Activated CD4-positive, alpha-beta memory T cell treated with anti-CD3 and anti-CD28 coated beads for 36 hours (primary cell): ENCODE measurements around the gene MSI1. TPM values are rescaled to one million over a fixed set of nuclear protein-coding genes. Genes with fewer than 3 reads are reported as not detected.

Source experiments
- CTCF ChIA-PET: fragments of 350-600 bp; sonication (Branson Sonifier 250); formaldehyde crosslinking; loops from one replicate; lab custom pipeline; 2021; ENCODE audit warnings: antibody characterized with exemption, inconsistent platforms; lab: Charles Lee
- POLR2A ChIA-PET: fragments of 350-600 bp; sonication (Branson Sonifier 250); formaldehyde crosslinking; loops from one replicate; lab custom pipeline; 2021; ENCODE audit warnings: antibody characterized with exemption; lab: Charles Lee
- DNase-seq: peaks from one replicate; pipeline ENCODE4 v3.0.0-alpha.2; 2020
- H3K27ac Mint-ChIP-seq: one replicate; pipeline ENCODE4 v1.8.0; 2021; ENCODE audit warnings: mixed read lengths
- H3K27me3 Mint-ChIP-seq: one replicate; pipeline ENCODE4 v1.8.0; 2021; ENCODE audit warnings: mixed read lengths
- H3K36me3 Mint-ChIP-seq: one replicate; pipeline ENCODE4 v1.8.0; 2021; ENCODE audit warnings: mixed read lengths
- H3K4me1 Mint-ChIP-seq: one replicate; pipeline ENCODE4 v1.8.0; 2021; ENCODE audit warnings: low read depth, mixed read lengths
- H3K4me3 Mint-ChIP-seq: one replicate; pipeline ENCODE4 v1.8.0; 2021; ENCODE audit warnings: mild to moderate bottlenecking, mixed read lengths
- H3K9me3 Mint-ChIP-seq: one replicate; pipeline ENCODE4 v1.8.0; 2021; ENCODE audit warnings: mixed read lengths
- intact Hi-C: fragments of 100-400 bp; cut with micrococcal nuclease; formaldehyde crosslinking; loops from one replicate; pipeline ENCODE4 v1.15.1; 2023
- total RNA-seq, 2 experiments: library from RNA; stranded (reverse); gene quantifications; one replicate each; pipeline ENCODE4 v1.2.3, GENCODE V29; 2021

The MSI1 gene
- total RNA-seq, 2 experiments from 2014 or later: 1.5 to 2.7 TPM

GRCh38 chr12:120399531-120399930 lies 30.6 kb upstream of the MSI1 start:
- Mint-ChIP-seq H3K4me1 (peaks cover 4% of the 10 kb centered on the region), H3K4me3 (no peak overlapping the region), H3K9me3 (no peaks in the 10 kb centered on the region), H3K36me3 (no peaks in the 10 kb centered on the region), H3K27me3 (peaks cover 17% of the 10 kb centered on the region), H3K27ac (no peak overlapping the region)
- ChIA-PET POLR2A (no interaction called here), CTCF (interaction anchor here (0.6 kb wide), 1 partner anchor 53 kb away, joined by 4 read pairs; no protein-coding TSS in a partner anchor)
- intact Hi-C loops: no loop called here
- DNase-seq: peak; percentile 43

- Mint-ChIP-seq H3K4me3 (no peak overlapping the region), H3K9me3 (no peaks in the 10 kb centered on the region), H3K4me1 (peaks cover 4% of the 10 kb centered on the region), H3K27me3 (peaks cover 17% of the 10 kb centered on the region), H3K27ac (no peak overlapping the region), H3K36me3 (no peaks in the 10 kb centered on the region)
- CTCF ChIA-PET: no interaction called here
- POLR2A ChIA-PET: no interaction called here
- intact Hi-C loops: no loop called here
- DNase-seq: no peak
Observed at GRCh38 chr12:120397824-120398540, 29.0 kb upstream of the MSI1 start.

- Mint-ChIP-seq H3K4me1 (peaks cover 3% of the 10 kb centered on the region), H3K36me3 (no peaks in the 10 kb centered on the region), H3K4me3 (no peak overlapping the region), H3K9me3 (no peaks in the 10 kb centered on the region), H3K27me3 (peaks cover 17% of the 10 kb centered on the region), H3K27ac (no peak overlapping the region)
- DNase-seq: no peak
- intact Hi-C loops: no loop called here
- CTCF ChIA-PET: interaction anchor here (0.8 kb wide), 1 partner anchor 186 kb away, joined by 3 read pairs; the partner anchor contains the start of gene POP5
- POLR2A ChIA-PET: interaction anchor here (1.4 kb wide), 1 partner anchor 12 kb away, joined by 4 read pairs; no protein-coding TSS in a partner anchor
Observed at GRCh38 chr12:120394483-120395367, 25.8 kb upstream of the MSI1 start.

- CTCF ChIA-PET: no interaction called here
- H3K36me3 Mint-ChIP-seq: no peaks in the 10 kb centered on the region
- peaks cover 6% of the 10 kb centered on the region for H3K4me1 Mint-ChIP-seq
- no peaks in the 10 kb centered on the region for H3K9me3 Mint-ChIP-seq
- intact Hi-C loops: no loop called here
- peaks cover 23% of the 10 kb centered on the region for H3K27me3 Mint-ChIP-seq
- DNase-seq: no peak
- no peak overlapping the region for H3K4me3 Mint-ChIP-seq
- no peak overlapping the region for H3K27ac Mint-ChIP-seq
- POLR2A ChIA-PET: no interaction called here
Observed at GRCh38 chr12:120390540-120391120, 21.7 kb upstream of the MSI1 start.

- CTCF ChIA-PET: no interaction called here
- DNase-seq: no peak
- peaks cover 24% of the 10 kb centered on the region for H3K27me3 Mint-ChIP-seq
- H3K4me1 Mint-ChIP-seq: peaks cover 6% of the 10 kb centered on the region
- no peaks in the 10 kb centered on the region for H3K36me3 Mint-ChIP-seq
- H3K9me3 Mint-ChIP-seq: no peaks in the 10 kb centered on the region
- no peak overlapping the region for H3K27ac Mint-ChIP-seq
- H3K4me3 Mint-ChIP-seq: no peak overlapping the region
- intact Hi-C loops: no loop called here
- POLR2A ChIA-PET: no interaction called here
Observed at GRCh38 chr12:120388691-120389481, 19.9 kb upstream of the MSI1 start.

GRCh38 chr12:120381752-120382419 lies 12.9 kb upstream of the MSI1 start:
- ChIA-PET CTCF (interaction anchor here (0.9 to 1.5 kb wide), 4 partner anchors 15 to 80 kb away, joined by 3 to 4 read pairs (median 4); partner anchors contain the start of gene SIRT4), POLR2A (interaction anchor here (2.0 kb wide), 1 partner anchor 12 kb away, joined by 4 read pairs; no protein-coding TSS in a partner anchor)
- Mint-ChIP-seq H3K27ac (no peak overlapping the region), H3K4me3 (no peak overlapping the region), H3K36me3 (no peaks in the 10 kb centered on the region), H3K27me3 (peaks cover 23% of the 10 kb centered on the region), H3K9me3 (no peaks in the 10 kb centered on the region), H3K4me1 (no peaks in the 10 kb centered on the region)
- DNase-seq: no peak
- intact Hi-C loops: no loop called here

- Mint-ChIP-seq H3K9me3 (no peaks in the 10 kb centered on the region), H3K36me3 (no peaks in the 10 kb centered on the region), H3K27me3 (peaks cover 27% of the 10 kb centered on the region), H3K27ac (no peak overlapping the region), H3K4me1 (no peaks in the 10 kb centered on the region), H3K4me3 (no peak overlapping the region)
- intact Hi-C loops: no loop called here
- ChIA-PET CTCF (no interaction called here), POLR2A (no interaction called here)
- DNase-seq: no peak
Observed at GRCh38 chr12:120378036-120378435, 9.1 kb upstream of the MSI1 start.

GRCh38 chr12:120377611-120378010 lies 8.6 kb upstream of the MSI1 start:
- DNase-seq: no peak
- Mint-ChIP-seq H3K36me3 (no peaks in the 10 kb centered on the region), H3K27ac (no peak overlapping the region), H3K27me3 (peaks cover 31% of the 10 kb centered on the region), H3K4me3 (no peak overlapping the region), H3K9me3 (no peaks in the 10 kb centered on the region), H3K4me1 (no peaks in the 10 kb centered on the region)
- POLR2A ChIA-PET: no interaction called here
- intact Hi-C loops: no loop called here
- CTCF ChIA-PET: no interaction called here

GRCh38 chr12:120376934-120377572 lies 8.1 kb upstream of the MSI1 start:
- Mint-ChIP-seq H3K4me3 (no peak overlapping the region), H3K9me3 (no peaks in the 10 kb centered on the region), H3K36me3 (no peaks in the 10 kb centered on the region), H3K27me3 (peaks cover 35% of the 10 kb centered on the region), H3K4me1 (no peaks in the 10 kb centered on the region), H3K27ac (no peak overlapping the region)
- no peak for DNase-seq
- intact Hi-C loops: no loop called here
- ChIA-PET CTCF (interaction anchor here (0.9 kb wide), 1 partner anchor 9 kb away, joined by 3 read pairs; no protein-coding TSS in a partner anchor), POLR2A (interaction anchor here (0.6 kb wide), 1 partner anchor 64 kb away, joined by 3 read pairs; no protein-coding TSS in a partner anchor)

- H3K36me3 Mint-ChIP-seq: no peaks in the 10 kb centered on the region
- CTCF ChIA-PET: interaction anchor here (0.9 kb wide), 1 partner anchor 9 kb away, joined by 3 read pairs; no protein-coding TSS in a partner anchor
- POLR2A ChIA-PET: no interaction called here
- no peaks in the 10 kb centered on the region for H3K4me1 Mint-ChIP-seq
- DNase-seq: no peak
- no peaks in the 10 kb centered on the region for H3K9me3 Mint-ChIP-seq
- no peak overlapping the region for H3K4me3 Mint-ChIP-seq
- intact Hi-C loops: no loop called here
- H3K27ac Mint-ChIP-seq: no peak overlapping the region
- peaks cover 38% of the 10 kb centered on the region for H3K27me3 Mint-ChIP-seq
Observed at GRCh38 chr12:120376416-120376815, 7.5 kb upstream of the MSI1 start.
